SK-N-SH (cell line): ENCODE results near the gene ERI3. TPM values are rescaled to one million over a fixed set of nuclear protein-coding genes. Genes with fewer than 3 reads are reported as not detected.

Experiments
- CTCF ChIA-PET: fragments of 300-600, 350-600 bp; formaldehyde crosslinking; extraction: SDS; loops from one replicate; lab custom pipeline; 2021; lab: Yijun Ruan, JAX
- POLR2A ChIA-PET: fragments of 350-600 bp; sonication (Branson Sonifier 250); formaldehyde crosslinking; extraction: SDS; loops from one replicate; lab custom pipeline; 2020; ENCODE audit warnings: antibody characterized with exemption, inconsistent platforms; lab: Yijun Ruan, JAX
- DNase-seq: peaks from one replicate; pipeline ENCODE4 v3.0.0; 2012
- H2AFZ ChIP-seq: fragments of 200-600 bp; sonication (generic); 2 replicates; pipeline ENCODE4 v1.8.1; 2016; ENCODE audit warnings: antibody characterized with exemption, mild to moderate bottlenecking, low read depth
- H3F3A ChIP-seq: fragments of 200-600 bp; sonication (generic); replicated peaks from 2 replicates; pipeline ENCODE3; 2016; ENCODE audit warnings: antibody characterized with exemption, mild to moderate bottlenecking; ENCODE audit not compliant: insufficient read depth
- H3K27ac ChIP-seq, 2 experiments: fragments of 200-500 bp in 1 of 2; fragments of 200-600 bp in 1 of 2; sonication (Bioruptor generic) in 1 of 2; sonication (generic), shearing (Covaris generic) in 1 of 2; 2 replicates each; pipeline versions ENCODE4 v1.5.1 to v1.6.1; 2014 to 2016; ENCODE audit warnings: low read depth in 2 of 2, inconsistent platforms in 1 of 2, low read length in 1 of 2, mild to moderate bottlenecking in 1 of 2, mixed read lengths in 1 of 2
- H3K27me3 ChIP-seq: fragments of 200-600 bp; sonication (generic), shearing (Covaris generic); 2 replicates; pipeline ENCODE4 v1.6.1; 2016; ENCODE audit warnings: mixed run types; ENCODE audit not compliant: insufficient read depth
- H3K36me3 ChIP-seq, 2 experiments: fragments of 200-500 bp in 1 of 2; fragments of 200-600 bp in 1 of 2; sonication (Bioruptor generic) in 1 of 2; sonication (generic) in 1 of 2; replicated peaks in 1 of 2; 2 replicates each; pipeline versions ENCODE3 to v1.5.1; 2014 to 2016; ENCODE audit warnings: low read length in 1 of 2, mild to moderate bottlenecking in 1 of 2; ENCODE audit not compliant: insufficient read depth in 2 of 2, control insufficient read depth in 1 of 2
- H3K4me1 ChIP-seq, 2 experiments: fragments of 200-500 bp in 1 of 2; fragments of 200-600 bp in 1 of 2; sonication (Bioruptor generic) in 1 of 2; sonication (generic), shearing (Covaris generic) in 1 of 2; 2 replicates each; pipeline versions ENCODE4 v1.5.1 to v1.6.1; 2014 to 2016; ENCODE audit warnings: low read depth in 1 of 2, low read length in 1 of 2, mixed run types in 1 of 2; ENCODE audit not compliant: insufficient read depth in 2 of 2, control insufficient read depth in 1 of 2
- H3K4me2 ChIP-seq: fragments of 200-600 bp; sonication (generic), shearing (Covaris generic); 2 replicates; pipeline ENCODE4 v1.6.1; 2017; ENCODE audit warnings: mixed run types
- H3K4me3 ChIP-seq, 2 experiments: fragments of 200-500 bp in 1 of 2; fragments of 200-600 bp in 1 of 2; sonication (Bioruptor generic) in 1 of 2; sonication (generic), shearing (Covaris generic) in 1 of 2; 2 replicates each; pipeline versions ENCODE4 v1.5.1 to v1.8.1; 2014 to 2016; ENCODE audit warnings: low read depth in 2 of 2, inconsistent platforms in 1 of 2, low read length in 1 of 2, mild to moderate bottlenecking in 1 of 2, mixed read lengths in 1 of 2, moderate library complexity in 1 of 2
- H3K79me2 ChIP-seq: fragments of 200-600 bp; sonication (generic); 2 replicates; pipeline ENCODE4 v1.8.1; 2017; ENCODE audit warnings: mild to moderate bottlenecking; ENCODE audit not compliant: insufficient read depth
- H3K9ac ChIP-seq: fragments of 200-600 bp; sonication (generic); 2 replicates; pipeline ENCODE4 v1.6.1; 2017; ENCODE audit warnings: mixed run types
- H3K9me2 ChIP-seq: fragments of 200-600 bp; sonication (generic); 2 replicates; pipeline ENCODE4 v1.6.1; 2017; ENCODE audit warnings: mixed run types
- H3K9me3 ChIP-seq: fragments of 200-600 bp; sonication (generic); 2 replicates; pipeline ENCODE4 v1.6.1; 2017; ENCODE audit warnings: mixed run types, mild to moderate bottlenecking, moderate library complexity
- H4K20me1 ChIP-seq: fragments of 200-600 bp; sonication (generic); 2 replicates; pipeline ENCODE4 v1.6.1; 2017; ENCODE audit warnings: mild to moderate bottlenecking, mixed run types; ENCODE audit not compliant: insufficient read depth
- EZH2phosphoT487 ChIP-seq: fragments of 200-600 bp; sonication (generic); IDR thresholded peaks from 2 replicates; pipeline ENCODE4 v1.6.1; 2017; ENCODE audit warnings: low read depth, mixed run types, mild to moderate bottlenecking, antibody characterized with exemption, moderate library complexity, borderline replicate concordance
- MEF2A ChIP-seq: IDR thresholded peaks from 2 replicates; pipeline ENCODE4 v1.4.0; 2012; ENCODE audit warnings: low read depth, borderline replicate concordance
- NFIC ChIP-seq: IDR thresholded peaks from 2 replicates; pipeline ENCODE4 v1.4.0; 2012; ENCODE audit warnings: borderline replicate concordance
- POLR2AphosphoS5 ChIP-seq: IDR thresholded peaks from 2 replicates; pipeline ENCODE4 v1.6.1; 2012; ENCODE audit warnings: low read depth, low read length
- RAD21 ChIP-seq: IDR thresholded peaks from 2 replicates; pipeline ENCODE4 v1.6.1; 2012; ENCODE audit warnings: mild to moderate bottlenecking, low read length
- RXRA ChIP-seq: IDR thresholded peaks from 2 replicates; pipeline ENCODE4 v1.4.0; 2012; ENCODE audit warnings: low read depth, mild to moderate bottlenecking, borderline replicate concordance
- SIN3A ChIP-seq: IDR thresholded peaks from 2 replicates; pipeline ENCODE4 v1.6.1; 2012; ENCODE audit warnings: low read depth, mild to moderate bottlenecking, low read length, moderate library complexity, borderline replicate concordance
- SMC3 ChIP-seq: IDR thresholded peaks from 2 replicates; pipeline ENCODE4 v1.6.1; 2012; ENCODE audit warnings: low read depth, low read length, improper control_type of control experiment
- TCF12 ChIP-seq: IDR thresholded peaks from 2 replicates; pipeline ENCODE4 v1.4.0; 2012
- YY1 ChIP-seq: IDR thresholded peaks from 2 replicates; pipeline ENCODE4 v1.4.0; 2012; ENCODE audit warnings: low read depth, mild to moderate bottlenecking
- WGBS: methylation state at CpG from one replicate; pipeline ENCODE4 v1.1.6; 2017; ENCODE audit warnings: low lambda C conversion rate; 5-methylcytosine and 5-hydroxymethylcytosine counted together
- polyA plus RNA-seq, 3 experiments: library from polyadenylated mRNA; depleted of rRNA; stranded (reverse); fragments of >200 nt; gene quantifications; 2 replicates each; pipeline ENCODE4 v1.2.3, GENCODE V29; 2012
- TF ChIP-seq, protein P1 (sequence below): IDR thresholded peaks from 2 replicates; pipeline ENCODE4 v1.4.0; 2012; ENCODE audit warnings: low read depth, borderline replicate concordance
- TF ChIP-seq, protein P2 (sequence below): IDR thresholded peaks from 2 replicates; pipeline ENCODE4; 2012
- TF ChIP-seq, protein P3 (sequence below): fragments of 200-600 bp; sonication (generic); IDR thresholded peaks from 2 replicates; pipeline ENCODE4 v1.6.1; 2017; ENCODE audit warnings: antibody characterized with exemption, mild to moderate bottlenecking, moderate library complexity

ERI3 gene
- polyA plus RNA-seq, 1 of the 3 experiments (the other 2 are of a cell fraction): 60.7 TPM

DNA sequence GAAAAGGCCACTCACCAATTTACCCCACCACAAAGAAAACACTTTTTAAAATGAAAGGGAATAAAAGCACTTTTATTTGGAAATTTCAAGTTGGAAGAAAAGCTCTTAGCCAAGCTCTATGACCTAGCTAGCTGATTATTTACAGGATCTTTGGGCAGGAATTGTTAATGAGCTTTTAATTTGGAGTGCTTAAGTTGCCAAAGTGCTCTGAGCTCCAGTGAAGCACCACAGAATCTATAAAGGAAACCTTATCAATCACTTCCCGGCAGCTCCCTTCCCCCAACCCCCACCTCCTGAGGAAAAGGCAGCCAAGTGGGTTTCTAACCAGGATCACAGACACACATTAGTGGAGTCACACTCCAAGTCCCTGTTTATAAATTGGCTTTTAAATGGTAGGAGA lies 1.5 kb downstream of the ERI3 start:
- no peaks in the 10 kb centered on the region for H3K9me2 ChIP-seq
- WGBS: 88% methylated on average over 1 of the region's 1 CpG
- H3F3A ChIP-seq: no peaks in the 10 kb centered on the region
- no peaks in the 10 kb centered on the region for H3K9me3 ChIP-seq
- peaks cover 0 to 3% of the 10 kb centered on the region in 2 experiments for H3K36me3 ChIP-seq
- DNase-seq: no peak
- H3K4me1 ChIP-seq: peaks cover 10 to 12% of the 10 kb centered on the region in 2 experiments; a peak in 3 of 4 replicates
- H3K27me3 ChIP-seq: no peaks in the 10 kb centered on the region
- H3K79me2 ChIP-seq: peaks cover 52% of the 10 kb centered on the region
- ChIA-PET CTCF (interaction anchor here (1.1 to 1.2 kb wide), 2 partner anchors 9 to 25 kb away, joined by 3 to 4 read pairs; no protein-coding TSS in a partner anchor), POLR2A (no interaction called here)
- peak overlapping the region in 1 of 2 experiments; percentile 91; a peak in 2 of 4 replicates for H3K4me3 ChIP-seq
- H3K27ac ChIP-seq: no peak overlapping the region
- H2AFZ ChIP-seq: no peak overlapping the region
- H4K20me1 ChIP-seq: no peaks in the 10 kb centered on the region; the same call in 1 of the 2 replicates
- TF ChIP-seq SMC3: no peak
- TF ChIP-seq MEF2A: no peak
- no peak for TF ChIP-seq TCF12
- no peak overlapping the region for H3K9ac ChIP-seq
- peak overlapping the region; percentile 93 for H3K4me2 ChIP-seq

DNA sequence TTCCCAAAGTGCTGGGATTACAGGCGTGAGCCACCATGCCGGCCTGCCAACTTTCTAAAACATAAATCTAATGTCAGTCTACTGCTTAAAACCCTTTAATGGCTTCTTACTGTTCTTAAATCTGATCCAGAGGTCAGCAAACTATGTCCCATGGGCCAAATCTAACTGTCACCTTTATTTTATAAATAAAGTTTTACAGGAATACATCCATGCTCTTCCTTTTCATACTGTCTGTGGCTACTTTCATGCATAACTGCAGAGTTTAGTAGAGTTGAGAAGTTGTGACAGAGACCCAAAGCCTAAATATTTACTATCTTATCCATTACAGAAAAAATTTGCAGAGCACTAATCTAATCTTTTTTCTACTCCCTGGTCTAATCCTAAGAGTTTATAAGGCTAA lies 3.8 kb downstream of the ERI3 start:
- Histone ChIP-seq H3K27ac (no peak overlapping the region), H3K4me3 (no peak overlapping the region), H3K9ac (no peak overlapping the region), H4K20me1 (peaks cover 19% of the 10 kb centered on the region), H3K4me1 (peaks cover 10 to 15% of the 10 kb centered on the region in 2 experiments; a peak in 3 of 4 replicates), H3F3A (peaks cover 3% of the 10 kb centered on the region), H3K9me3 (no peaks in the 10 kb centered on the region), H3K4me2 (no peak overlapping the region), H3K9me2 (no peaks in the 10 kb centered on the region), H3K27me3 (no peaks in the 10 kb centered on the region), H3K36me3 (peaks cover 0 to 3% of the 10 kb centered on the region in 2 experiments), H2AFZ (no peak overlapping the region), H3K79me2 (peaks cover 69% of the 10 kb centered on the region)
- WGBS: 100% methylated on average over 1 of the region's 2 CpGs
- CTCF ChIA-PET: interaction anchor here (0.7 kb wide), 1 partner anchor 170 kb away, joined by 4 read pairs; no protein-coding TSS in a partner anchor
- DNase-seq: no peak
- no peak for TF ChIP-seq MEF2A
- TF ChIP-seq, protein P1, sequence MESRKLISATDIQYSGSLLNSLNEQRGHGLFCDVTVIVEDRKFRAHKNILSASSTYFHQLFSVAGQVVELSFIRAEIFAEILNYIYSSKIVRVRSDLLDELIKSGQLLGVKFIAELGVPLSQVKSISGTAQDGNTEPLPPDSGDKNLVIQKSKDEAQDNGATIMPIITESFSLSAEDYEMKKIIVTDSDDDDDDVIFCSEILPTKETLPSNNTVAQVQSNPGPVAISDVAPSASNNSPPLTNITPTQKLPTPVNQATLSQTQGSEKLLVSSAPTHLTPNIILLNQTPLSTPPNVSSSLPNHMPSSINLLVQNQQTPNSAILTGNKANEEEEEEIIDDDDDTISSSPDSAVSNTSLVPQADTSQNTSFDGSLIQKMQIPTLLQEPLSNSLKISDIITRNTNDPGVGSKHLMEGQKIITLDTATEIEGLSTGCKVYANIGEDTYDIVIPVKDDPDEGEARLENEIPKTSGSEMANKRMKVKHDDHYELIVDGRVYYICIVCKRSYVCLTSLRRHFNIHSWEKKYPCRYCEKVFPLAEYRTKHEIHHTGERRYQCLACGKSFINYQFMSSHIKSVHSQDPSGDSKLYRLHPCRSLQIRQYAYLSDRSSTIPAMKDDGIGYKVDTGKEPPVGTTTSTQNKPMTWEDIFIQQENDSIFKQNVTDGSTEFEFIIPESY: no peak
- TF ChIP-seq SIN3A: no peak
- TF ChIP-seq NFIC: no peak
- TF ChIP-seq RAD21: no peak
- TF ChIP-seq RXRA: no peak
- no peak for TF ChIP-seq YY1
- no peak for TF ChIP-seq TCF12
- POLR2A ChIA-PET: no interaction called here

- no peak for DNase-seq
- Histone ChIP-seq H3K27ac (no peak overlapping the region), H3K4me3 (no peak overlapping the region), H3K9me3 (no peaks in the 10 kb centered on the region), H3K9me2 (no peaks in the 10 kb centered on the region), H3K36me3 (peaks cover 0 to 3% of the 10 kb centered on the region in 2 experiments), H3K4me2 (no peak overlapping the region), H3F3A (peaks cover 3% of the 10 kb centered on the region), H3K9ac (no peak overlapping the region), H3K27me3 (no peaks in the 10 kb centered on the region), H3K79me2 (peaks cover 76% of the 10 kb centered on the region), H2AFZ (no peak overlapping the region), H3K4me1 (peaks cover 0 to 2% of the 10 kb centered on the region in 2 experiments; a peak in 1 of 4 replicates), H4K20me1 (peaks cover 33% of the 10 kb centered on the region)
- CTCF ChIA-PET: interaction anchor here (0.6 to 2.2 kb wide), 5 partner anchors 12 to 247 kb away, joined by 3 to 8 read pairs (median 4); no protein-coding TSS in a partner anchor
- POLR2A ChIA-PET: no interaction called here
- WGBS: 91% methylated on average over 4 of the region's 4 CpGs
- TF ChIP-seq, protein P1: no peak
- TF ChIP-seq, protein P2, sequence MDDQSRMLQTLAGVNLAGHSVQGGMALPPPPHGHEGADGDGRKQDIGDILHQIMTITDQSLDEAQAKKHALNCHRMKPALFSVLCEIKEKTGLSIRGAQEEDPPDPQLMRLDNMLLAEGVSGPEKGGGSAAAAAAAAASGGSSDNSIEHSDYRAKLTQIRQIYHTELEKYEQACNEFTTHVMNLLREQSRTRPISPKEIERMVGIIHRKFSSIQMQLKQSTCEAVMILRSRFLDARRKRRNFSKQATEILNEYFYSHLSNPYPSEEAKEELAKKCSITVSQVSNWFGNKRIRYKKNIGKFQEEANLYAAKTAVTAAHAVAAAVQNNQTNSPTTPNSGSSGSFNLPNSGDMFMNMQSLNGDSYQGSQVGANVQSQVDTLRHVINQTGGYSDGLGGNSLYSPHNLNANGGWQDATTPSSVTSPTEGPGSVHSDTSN: no peak
- no peak for TF ChIP-seq EZH2phosphoT487
- no peak for TF ChIP-seq POLR2AphosphoS5
- no peak for TF ChIP-seq RXRA
- TF ChIP-seq, protein P3, sequence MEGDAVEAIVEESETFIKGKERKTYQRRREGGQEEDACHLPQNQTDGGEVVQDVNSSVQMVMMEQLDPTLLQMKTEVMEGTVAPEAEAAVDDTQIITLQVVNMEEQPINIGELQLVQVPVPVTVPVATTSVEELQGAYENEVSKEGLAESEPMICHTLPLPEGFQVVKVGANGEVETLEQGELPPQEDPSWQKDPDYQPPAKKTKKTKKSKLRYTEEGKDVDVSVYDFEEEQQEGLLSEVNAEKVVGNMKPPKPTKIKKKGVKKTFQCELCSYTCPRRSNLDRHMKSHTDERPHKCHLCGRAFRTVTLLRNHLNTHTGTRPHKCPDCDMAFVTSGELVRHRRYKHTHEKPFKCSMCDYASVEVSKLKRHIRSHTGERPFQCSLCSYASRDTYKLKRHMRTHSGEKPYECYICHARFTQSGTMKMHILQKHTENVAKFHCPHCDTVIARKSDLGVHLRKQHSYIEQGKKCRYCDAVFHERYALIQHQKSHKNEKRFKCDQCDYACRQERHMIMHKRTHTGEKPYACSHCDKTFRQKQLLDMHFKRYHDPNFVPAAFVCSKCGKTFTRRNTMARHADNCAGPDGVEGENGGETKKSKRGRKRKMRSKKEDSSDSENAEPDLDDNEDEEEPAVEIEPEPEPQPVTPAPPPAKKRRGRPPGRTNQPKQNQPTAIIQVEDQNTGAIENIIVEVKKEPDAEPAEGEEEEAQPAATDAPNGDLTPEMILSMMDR: no peak
- no peak for TF ChIP-seq RAD21
- no peak for TF ChIP-seq SIN3A
Observed at GRCh38 chr1:44348061-44348485, 7.0 kb downstream of the ERI3 start.
